Hippocampal formation (tissue), 2 donors: Measurements from ENCODE around the gene ZNF765.
"Not testable (repeated sequence)": the region's sequence is repeated elsewhere in the genome, so short reads cannot be mapped to it uniquely, and the experiment has no call there.

ENCODE experiments used
- DNase-seq, 2 donors: peaks; one replicate each; lab custom pipeline; 2025; lab: John Stamatoyannopoulos, UW

The ZNF765 gene

GRCh38 chr19:53394974-53395839 is at the start of gene ZNF765:
Gene ZNF765 (plus strand): TSS chr19:53395149. CDS start chr19:53398016, 2,867 bp downstream.
- DNase-seq: peak; percentile 85 to 87

DNA sequence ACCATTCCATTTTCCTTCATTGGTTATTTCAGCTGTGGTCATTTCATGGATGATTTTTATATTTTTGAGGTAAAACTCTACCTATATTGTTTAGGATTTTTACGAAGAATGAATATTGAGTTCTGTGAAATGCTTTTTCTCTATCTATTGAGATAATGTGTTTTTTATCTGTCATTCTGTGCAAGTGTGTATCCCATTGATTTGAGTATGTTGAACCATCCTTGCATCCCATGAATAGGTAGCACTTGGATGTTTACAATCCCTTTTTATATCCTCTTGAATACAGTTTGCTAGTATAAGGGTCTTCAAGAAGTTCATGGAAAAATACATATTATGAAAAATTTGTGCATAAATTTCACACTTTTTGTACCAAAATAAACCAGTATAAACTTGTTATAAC is 39.2 kb upstream of the ZNF765 start:
- DNase-seq: no peak

- DNase-seq: no peak
Observed at GRCh38 chr19:53357821-53358581, 36.9 kb upstream of the ZNF765 start.

DNA sequence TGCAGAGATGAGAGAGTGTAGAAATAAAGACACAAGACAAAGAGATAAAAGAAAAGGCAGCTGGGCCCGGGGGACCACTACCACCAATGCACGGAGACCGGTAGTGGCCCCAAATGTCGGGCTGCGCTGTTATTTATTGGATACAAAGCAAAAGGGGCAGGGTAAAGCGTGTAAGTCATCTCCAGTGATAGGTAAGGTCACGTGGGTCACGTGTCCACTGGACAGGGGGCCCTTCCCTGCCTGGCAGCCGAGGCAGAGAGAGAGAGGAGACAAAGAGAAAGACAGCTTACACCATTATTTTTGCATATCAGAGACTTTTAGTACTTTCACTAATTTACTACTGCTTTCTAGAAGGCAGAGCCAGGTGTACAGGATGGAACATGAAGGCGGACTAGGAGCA is 34.9 kb upstream of the ZNF765 start:
- not testable (repeated sequence) for DNase-seq

- DNase-seq: peak; percentile 55 to 83
Observed at GRCh38 chr19:53365134-53365898, 29.6 kb upstream of the ZNF765 start, which contains the start of gene ZNF525. Gene ZNF525 (plus strand): TSS chr19:53365705. CDS start chr19:53372282, 6,577 bp downstream.

GRCh38 chr19:53365899-53366493 is 29.0 kb upstream of the ZNF765 start:
- no peak for DNase-seq

- DNase-seq: no peak
Observed at GRCh38 chr19:53372196-53372595, 22.8 kb upstream of the ZNF765 start.

DNA sequence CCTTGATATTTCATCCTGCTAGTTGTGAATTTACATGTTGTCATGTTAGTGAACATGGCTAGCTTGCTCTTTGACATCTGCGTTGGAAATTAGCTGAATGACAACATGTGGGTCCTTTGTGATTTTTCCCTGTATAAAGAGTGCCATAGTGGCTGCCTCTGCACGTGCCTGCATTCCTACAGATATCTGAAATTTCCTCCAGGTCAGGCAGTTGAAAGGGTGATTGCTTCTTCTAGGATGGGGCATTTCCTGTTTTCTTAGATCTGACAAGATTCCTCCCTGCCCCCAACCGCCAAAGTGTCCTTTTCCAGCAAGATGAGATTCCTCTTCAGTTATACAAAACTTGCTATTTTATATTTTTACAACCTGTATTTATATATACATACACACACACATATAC is 20.7 kb upstream of the ZNF765 start:
- no peak for DNase-seq

DNA sequence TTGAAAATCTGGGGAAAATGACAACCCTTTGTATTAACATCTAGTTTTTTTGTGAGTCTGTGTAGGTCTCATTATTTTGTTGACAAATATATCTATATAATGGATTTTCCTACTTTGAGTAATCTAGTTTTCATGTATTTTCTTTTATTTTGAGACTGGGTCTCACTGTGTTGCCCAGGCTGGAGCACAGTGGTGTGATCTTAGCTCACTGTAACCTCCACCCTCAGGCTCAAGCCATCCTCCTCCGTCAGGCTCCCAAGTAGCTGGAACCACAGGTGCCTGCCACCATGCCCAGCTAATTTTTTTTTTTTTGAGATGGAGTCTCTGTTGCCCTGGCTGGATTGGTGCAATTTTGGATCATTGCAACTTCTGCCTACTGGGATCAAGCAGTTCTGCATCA is 20.2 kb upstream of the ZNF765 start:
- DNase-seq: no peak

- DNase-seq: no peak
Observed at GRCh38 chr19:53381376-53381775, 13.6 kb upstream of the ZNF765 start.

DNA sequence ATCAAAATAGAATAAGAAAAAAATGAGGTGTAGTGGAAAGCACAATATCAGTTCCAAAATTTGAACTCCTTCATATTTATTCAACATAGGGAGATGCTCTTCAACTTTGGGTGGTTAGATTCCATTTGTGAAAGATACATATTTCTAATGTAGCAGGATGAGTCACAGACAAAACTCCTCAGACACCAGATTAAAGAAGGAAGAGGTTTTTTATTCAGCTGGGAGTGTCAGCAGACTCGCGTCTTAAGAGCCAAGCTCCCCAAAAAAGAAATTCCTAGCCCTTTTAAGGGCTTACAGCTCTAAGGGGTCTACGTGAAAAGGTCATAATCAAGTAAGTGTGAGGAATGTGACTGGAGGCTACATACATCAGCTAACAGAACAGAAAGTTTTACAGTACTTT is 6.8 kb upstream of the ZNF765 start:
- no peak for DNase-seq

DNA sequence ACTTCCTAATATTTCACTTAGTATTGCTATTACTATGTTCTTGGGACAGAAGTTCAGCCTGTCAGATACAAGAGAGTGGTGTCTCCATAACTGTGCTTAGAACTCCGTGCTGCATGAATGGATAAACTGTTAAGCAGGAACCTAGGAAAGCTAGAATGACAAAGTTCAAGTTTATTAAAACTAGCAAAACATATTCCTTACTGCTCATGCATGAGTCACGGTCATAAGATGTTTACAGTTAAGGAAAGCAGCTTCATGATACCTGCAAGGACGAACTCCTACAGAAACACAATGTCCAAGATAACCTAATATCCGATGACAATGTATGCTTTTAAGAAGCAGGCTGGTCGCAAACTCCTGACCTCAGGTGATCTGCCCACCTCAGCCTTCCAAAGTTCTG is 6.0 kb upstream of the ZNF765 start:
- no peak for DNase-seq

DNA sequence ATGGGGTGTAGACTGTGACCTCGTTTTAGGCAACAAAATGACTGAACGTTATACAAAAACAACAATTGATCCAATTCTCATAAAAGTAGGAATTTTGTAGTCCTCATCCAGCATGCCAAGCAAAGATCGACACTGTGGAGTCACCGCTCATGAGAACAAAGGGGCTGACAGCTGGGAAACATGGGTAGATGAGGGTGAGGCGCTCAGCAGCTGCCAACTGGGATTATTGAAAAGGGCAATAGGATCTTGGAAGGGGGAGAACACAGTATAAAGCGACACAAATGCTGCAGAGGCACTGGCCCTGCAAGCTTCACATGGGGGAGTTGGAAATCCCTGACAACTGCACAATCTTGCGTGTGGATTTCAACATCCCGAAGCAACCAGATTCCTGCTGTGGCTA is 5.4 kb upstream of the ZNF765 start:
- no peak for DNase-seq

DNA sequence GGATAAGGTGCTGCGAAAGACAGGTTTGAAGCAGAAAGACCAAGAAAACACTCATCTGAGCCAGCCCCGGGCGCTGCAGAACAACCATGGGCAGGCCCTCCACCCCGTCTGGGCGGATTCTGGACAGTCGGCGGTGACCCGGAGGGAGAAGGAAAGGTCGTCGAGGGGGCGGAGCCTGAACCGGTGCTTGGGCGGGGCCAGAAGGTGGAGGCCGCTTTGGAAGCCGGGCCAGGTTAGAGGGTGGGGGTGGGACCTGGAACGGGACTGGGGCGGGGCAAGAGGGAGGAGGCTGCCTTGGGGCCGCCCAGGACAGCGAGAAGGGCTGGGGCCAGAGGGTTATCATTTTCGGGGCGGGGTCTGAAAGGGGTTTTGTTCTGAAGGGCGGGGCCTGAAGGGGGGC is 5.0 kb upstream of the ZNF765 start:
- no peak for DNase-seq

- DNase-seq: peak in 1 of 2 donors; percentile 52
Observed at GRCh38 chr19:53394522-53394973, 401 bp upstream of the ZNF765 start.

GRCh38 chr19:53395840-53396524 is 1.0 kb downstream of the ZNF765 start:
- peak in 1 of 2 donors; percentile 1 for DNase-seq

- no peak for DNase-seq
Observed at GRCh38 chr19:53396525-53396868, 1.5 kb downstream of the ZNF765 start.

- not testable (repeated sequence) for DNase-seq
Observed at GRCh38 chr19:53397918-53398317, 3.0 kb downstream of the ZNF765 start.

- DNase-seq: no peak
Observed at GRCh38 chr19:53409505-53410204, 14.7 kb downstream of the ZNF765 start.

DNA sequence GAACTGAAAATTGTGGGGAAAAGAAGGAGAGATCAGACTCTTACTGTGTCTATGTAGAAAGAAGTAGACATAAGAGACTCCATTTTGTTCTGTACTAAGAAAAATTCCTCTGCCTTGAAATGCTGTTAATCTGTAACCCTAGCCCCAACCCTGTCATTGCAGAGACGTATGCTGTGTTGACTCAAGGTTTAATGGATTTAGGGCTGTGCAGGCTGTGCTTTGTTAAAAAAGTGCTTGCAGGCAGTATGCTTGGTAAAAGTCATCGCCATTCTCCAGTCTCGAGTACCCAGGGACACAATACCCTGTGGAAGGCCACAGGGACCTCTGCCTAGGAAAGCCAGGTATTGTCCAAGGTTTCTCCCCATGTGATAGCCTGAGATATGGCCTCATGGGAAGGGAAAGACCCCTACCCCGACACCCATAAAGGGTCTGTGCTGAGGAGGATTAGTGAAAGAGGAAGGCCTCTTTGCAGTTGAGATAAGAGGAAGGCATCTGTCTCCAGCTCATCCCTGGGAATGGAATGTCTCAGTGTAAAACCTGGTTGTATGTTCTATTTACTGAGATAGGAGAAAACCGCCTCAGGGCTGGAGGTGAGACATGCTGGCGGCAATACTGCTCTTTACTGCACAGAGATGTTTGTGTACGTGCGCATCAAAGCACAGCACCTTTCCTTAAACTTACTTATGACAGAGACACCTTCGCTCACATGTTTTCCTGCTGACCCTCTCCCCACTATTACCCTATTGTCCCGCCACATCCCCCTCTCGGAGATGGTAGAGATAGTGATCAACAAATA is 25.8 kb downstream of the ZNF765 start:
- DNase-seq: not testable (repeated sequence)
